Measurements from ENCODE around the gene NPRL2. TPM values are rescaled to one million over a fixed set of nuclear protein-coding genes. Genes with fewer than 3 reads are reported as not detected.

The NPRL2 gene
- total RNA-seq, 2 donors from 2014 or later: 21.8 TPM

DNA sequence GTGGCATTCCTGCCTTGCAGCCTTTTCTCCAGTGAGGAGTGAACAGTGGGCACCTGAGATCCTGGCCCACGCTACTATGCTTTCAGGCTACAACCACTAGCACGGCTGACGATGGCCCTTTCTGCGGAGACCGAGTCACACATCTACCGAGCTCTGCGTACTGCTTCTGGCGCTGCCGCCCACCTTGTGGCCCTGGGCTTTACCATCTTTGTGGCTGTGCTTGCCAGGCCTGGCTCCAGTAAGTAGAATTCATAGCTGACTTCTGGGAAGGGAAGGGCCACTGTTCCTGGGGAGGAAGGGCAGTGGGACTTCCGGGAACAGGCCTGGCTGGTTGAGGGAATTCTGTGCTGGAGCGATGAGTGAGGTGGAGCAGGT, 735 bp upstream of the NPRL2 start:
- TF ChIP-seq, protein P1, sequence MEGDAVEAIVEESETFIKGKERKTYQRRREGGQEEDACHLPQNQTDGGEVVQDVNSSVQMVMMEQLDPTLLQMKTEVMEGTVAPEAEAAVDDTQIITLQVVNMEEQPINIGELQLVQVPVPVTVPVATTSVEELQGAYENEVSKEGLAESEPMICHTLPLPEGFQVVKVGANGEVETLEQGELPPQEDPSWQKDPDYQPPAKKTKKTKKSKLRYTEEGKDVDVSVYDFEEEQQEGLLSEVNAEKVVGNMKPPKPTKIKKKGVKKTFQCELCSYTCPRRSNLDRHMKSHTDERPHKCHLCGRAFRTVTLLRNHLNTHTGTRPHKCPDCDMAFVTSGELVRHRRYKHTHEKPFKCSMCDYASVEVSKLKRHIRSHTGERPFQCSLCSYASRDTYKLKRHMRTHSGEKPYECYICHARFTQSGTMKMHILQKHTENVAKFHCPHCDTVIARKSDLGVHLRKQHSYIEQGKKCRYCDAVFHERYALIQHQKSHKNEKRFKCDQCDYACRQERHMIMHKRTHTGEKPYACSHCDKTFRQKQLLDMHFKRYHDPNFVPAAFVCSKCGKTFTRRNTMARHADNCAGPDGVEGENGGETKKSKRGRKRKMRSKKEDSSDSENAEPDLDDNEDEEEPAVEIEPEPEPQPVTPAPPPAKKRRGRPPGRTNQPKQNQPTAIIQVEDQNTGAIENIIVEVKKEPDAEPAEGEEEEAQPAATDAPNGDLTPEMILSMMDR (conservative IDR thresholded peaks at IDR 0.05): no peak
- H3K4me3 ChIP-seq (ENCODE audit: low read length): peak overlapping the region; percentile 93
- no peaks in the 10 kb centered on the region for H3K27me3 ChIP-seq (ENCODE audit: control insufficient read depth, insufficient read depth, low read length, poor library complexity, severe bottlenecking)
- no peak for DNase-seq
- peaks cover 39% of the 10 kb centered on the region for H3K36me3 ChIP-seq (ENCODE audit: control insufficient read depth, insufficient read depth, low read length)
- no peaks in the 10 kb centered on the region for H3K9me3 ChIP-seq (ENCODE audit: control insufficient read depth, low read length)
- peaks cover 11% of the 10 kb centered on the region for H3K4me1 Mint-ChIP-seq
- no peak overlapping the region for H3K9ac ChIP-seq (ENCODE audit: extremely low read depth, low read length, poor library complexity, severe bottlenecking)
- H3K4me1 ChIP-seq (ENCODE audit: control insufficient read depth, insufficient read depth, low read length): no peaks in the 10 kb centered on the region
- H3K36me3 Mint-ChIP-seq (ENCODE audit: low read depth): peaks cover 21% of the 10 kb centered on the region
- peak overlapping the region; percentile 61 for H3K27ac Mint-ChIP-seq
- H3K9me3 Mint-ChIP-seq: no peaks in the 10 kb centered on the region
- 87 to 93% methylated on average over 7 to 11 of the region's 11 CpGs for WGBS, 2 experiments (ENCODE audit: insufficient coverage in 1 of 2, insufficient read length in 1 of 2)
- H3K27me3 Mint-ChIP-seq (ENCODE audit: insufficient read depth): peaks cover 4% of the 10 kb centered on the region
- no peak overlapping the region for H3K27ac ChIP-seq (ENCODE audit: low read depth, low read length)
- H3K4me3 Mint-ChIP-seq: peak overlapping the region; percentile 89

DNA sequence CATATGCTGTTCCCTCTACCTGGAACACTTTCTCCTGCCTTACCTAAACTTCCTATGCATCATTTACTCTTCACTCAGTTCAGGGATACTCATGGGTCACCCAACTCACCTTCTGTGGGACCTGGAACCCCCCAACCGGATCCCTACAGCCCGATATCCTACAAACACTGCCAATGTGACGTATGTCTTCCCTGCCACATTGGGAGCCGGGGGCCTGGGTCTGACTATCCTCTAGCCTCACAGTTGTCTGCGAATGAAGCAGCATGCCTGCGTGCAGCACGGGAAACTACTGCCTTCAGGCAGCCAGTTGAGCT, 405 bp downstream of the NPRL2 start:
- peaks cover 11% of the 10 kb centered on the region for H3K4me1 Mint-ChIP-seq
- peak overlapping the region; percentile 89 for H3K4me3 Mint-ChIP-seq
- H3K9me3 Mint-ChIP-seq: no peaks in the 10 kb centered on the region
- Histone ChIP-seq H3K4me3 (ENCODE audit: low read length) (peak overlapping the region; percentile 93), H3K27ac (ENCODE audit: low read depth, low read length) (no peak overlapping the region), H3K9me3 (ENCODE audit: control insufficient read depth, low read length) (no peaks in the 10 kb centered on the region), H3K36me3 (ENCODE audit: control insufficient read depth, insufficient read depth, low read length) (peaks cover 28% of the 10 kb centered on the region), H3K9ac (ENCODE audit: extremely low read depth, low read length, poor library complexity, severe bottlenecking) (peak overlapping the region; percentile 62), H3K27me3 (ENCODE audit: control insufficient read depth, insufficient read depth, low read length, poor library complexity, severe bottlenecking) (peaks cover 4% of the 10 kb centered on the region), H3K4me1 (ENCODE audit: control insufficient read depth, insufficient read depth, low read length) (no peaks in the 10 kb centered on the region)
- TF ChIP-seq, protein P1 (conservative IDR thresholded peaks at IDR 0.05): no peak
- H3K27ac Mint-ChIP-seq: peak overlapping the region; percentile 93
- peaks cover 14% of the 10 kb centered on the region for H3K36me3 Mint-ChIP-seq (ENCODE audit: low read depth)
- DNase-seq: no peak
- peaks cover 13% of the 10 kb centered on the region for H3K27me3 Mint-ChIP-seq (ENCODE audit: insufficient read depth)
- 45 to 51% methylated on average over 7 of the region's 7 CpGs for WGBS, 2 experiments (ENCODE audit: insufficient coverage in 1 of 2, insufficient read length in 1 of 2)

GRCh38 chr3:50347187-50347813, 3.3 kb downstream of the NPRL2 start:
- Histone ChIP-seq H3K4me3 (ENCODE audit: low read length) (no peak overlapping the region), H3K27ac (ENCODE audit: low read depth, low read length) (no peak overlapping the region), H3K9me3 (ENCODE audit: control insufficient read depth, low read length) (no peaks in the 10 kb centered on the region), H3K27me3 (ENCODE audit: control insufficient read depth, insufficient read depth, low read length, poor library complexity, severe bottlenecking) (peaks cover 27% of the 10 kb centered on the region), H3K4me1 (ENCODE audit: control insufficient read depth, insufficient read depth, low read length) (no peaks in the 10 kb centered on the region), H3K36me3 (ENCODE audit: control insufficient read depth, insufficient read depth, low read length) (peaks cover 14% of the 10 kb centered on the region), H3K9ac (ENCODE audit: extremely low read depth, low read length, poor library complexity, severe bottlenecking) (no peak overlapping the region)
- no peak overlapping the region for H3K27ac Mint-ChIP-seq
- WGBS, 2 experiments (ENCODE audit: insufficient coverage in 1 of 2, insufficient read length in 1 of 2): 33 to 35% methylated on average over 8 to 14 of the region's 14 CpGs
- H3K9me3 Mint-ChIP-seq: no peaks in the 10 kb centered on the region
- peak; percentile 88 for DNase-seq
- H3K4me1 Mint-ChIP-seq: peaks cover 11% of the 10 kb centered on the region
- H3K27me3 Mint-ChIP-seq (ENCODE audit: insufficient read depth): peaks cover 39% of the 10 kb centered on the region
- H3K4me3 Mint-ChIP-seq: no peak overlapping the region
- H3K36me3 Mint-ChIP-seq (ENCODE audit: low read depth): peaks cover 3% of the 10 kb centered on the region
- TF ChIP-seq, protein P1 (conservative IDR thresholded peaks at IDR 0.05): peak; percentile 77
